Sigmoid colon (tissue), 7 donors: ENCODE measurements around the gene GPATCH4. TPM values are rescaled to one million over a fixed set of nuclear protein-coding genes. Genes with fewer than 3 reads are reported as not detected.

ENCODE experiments used
- DNase-seq: peaks from one replicate; pipeline ENCODE4 v3.0.0-alpha.2; 2019
- H3K27ac ChIP-seq, 4 donors: fragments of 200-600 bp; sonication (generic); one replicate each; pipeline ENCODE4 v1.5.1; 2016 to 2019; ENCODE audit warnings: mild to moderate bottlenecking in 1 of 4
- H3K27me3 ChIP-seq, 3 donors: fragments of 200-600 bp; sonication (generic); one replicate each; pipeline ENCODE4 v1.5.1; 2019; ENCODE audit warnings: mild to moderate bottlenecking in 1 of 3
- H3K36me3 ChIP-seq, 4 donors: fragments of 200-600 bp; sonication (generic); one replicate each; pipeline ENCODE4 v1.5.1; 2016 to 2019
- H3K4me1 ChIP-seq, 4 donors: fragments of 200-600 bp; sonication (generic); one replicate each; pipeline ENCODE4 v1.5.1; 2017 to 2019
- H3K4me3 ChIP-seq, 4 donors: fragments of 200-600 bp; sonication (generic); one replicate each; pipeline ENCODE4 v1.5.1; 2017 to 2019; ENCODE audit warnings: mild to moderate bottlenecking in 2 of 4, moderate library complexity in 1 of 4
- H3K9me3 ChIP-seq, 4 donors: fragments of 200-600 bp in 3 of 4; sonication (generic) in 3 of 4; one replicate each; pipeline versions ENCODE4 v1.5.1 to v1.6.1; 2013 to 2019
- CTCF ChIP-seq, 4 experiments: fragments of 450-650 bp in 3 of 4; fragments of 200-600 bp in 1 of 4; IDR thresholded peaks; one replicate each; pipeline ENCODE4 v1.5.1; 2016 to 2019; ENCODE audit warnings: antibody characterized with exemption in 4 of 4, mild to moderate bottlenecking in 3 of 4, moderate library complexity in 2 of 4
- EP300 ChIP-seq, 4 donors: sonication (generic); formaldehyde crosslinking; IDR thresholded peaks; one replicate each; pipeline ENCODE4 v1.6.1; 2017; ENCODE audit warnings: antibody characterized with exemption in 4 of 4
- POLR2A ChIP-seq, 2 donors: fragments of 450-650 bp; IDR thresholded peaks; one replicate each; pipeline ENCODE4 v1.6.1; 2016; ENCODE audit warnings: antibody characterized with exemption in 2 of 2, mild to moderate bottlenecking in 2 of 2, moderate library complexity in 2 of 2
- POLR2AphosphoS5 ChIP-seq, 4 donors: sonication (generic); formaldehyde crosslinking; IDR thresholded peaks; one replicate each; pipeline ENCODE4 v1.6.1; 2017; ENCODE audit warnings: antibody characterized with exemption in 4 of 4
- WGBS, 2 donors: extraction: QIAGEN DNeasy Blood & Tissue Kit; methylation state at CpG; one replicate each; pipeline ENCODE4 v1.1.7; 2013; 5-methylcytosine and 5-hydroxymethylcytosine counted together
- intact Hi-C: fragments of 100-400 bp; cut with DNase I; formaldehyde crosslinking; loops from one replicate; pipeline ENCODE4 v1.15.1; 2023
- polyA plus RNA-seq, 3 donors: library from polyadenylated mRNA; stranded (reverse); fragments of 200-250 nt; gene quantifications; one replicate each; pipeline ENCODE4 v1.2.3, GENCODE V29; 2013
- total RNA-seq, 4 donors: library from RNA; depleted of rRNA; stranded (reverse); fragments of >200 nt; gene quantifications; one replicate each; pipeline ENCODE4 v1.1.0, GENCODE V29; 2016
- donor health status: healthy with polysubstance abuse.
- donor health status: Bipolar disorder and iron deficiency.
- donor health status: healthy.

Gene GPATCH4
- total and polyA plus RNA-seq, 7 donors: 10.2 to 32.9 (median 17.4) TPM

GRCh38 chr1:156578055-156578454 lies 23.2 kb downstream of the GPATCH4 start:
- DNase-seq: peak; percentile 10
- Histone ChIP-seq H3K9me3 (no peaks in the 10 kb centered on the region), H3K36me3 (no peaks in the 10 kb centered on the region), H3K4me1 (no peaks in the 10 kb centered on the region), H3K27ac (no peak overlapping the region), H3K27me3 (no peaks in the 10 kb centered on the region), H3K4me3 (no peak overlapping the region)
- 50 to 61% methylated on average over 7 of the region's 7 CpGs for WGBS, 2 donors
- intact Hi-C loops: no loop called here
- TF ChIP-seq POLR2AphosphoS5 (IDR thresholded peaks at IDR 0.05): no peak
- no peak for TF ChIP-seq POLR2A (IDR thresholded peaks at IDR 0.05)
- TF ChIP-seq CTCF (IDR thresholded peaks at IDR 0.05): no peak
- TF ChIP-seq EP300 (IDR thresholded peaks at IDR 0.05): no peak

GRCh38 chr1:156577550-156577949 lies 23.7 kb downstream of the GPATCH4 start:
- Histone ChIP-seq H3K27me3 (no peaks in the 10 kb centered on the region), H3K4me1 (peaks cover 0 to 2% (median under 1%) of the 10 kb centered on the region in 4 donors), H3K4me3 (no peak overlapping the region), H3K27ac (no peak overlapping the region), H3K36me3 (no peaks in the 10 kb centered on the region), H3K9me3 (no peaks in the 10 kb centered on the region)
- WGBS, 2 donors: 52 to 80% methylated on average over 3 of the region's 3 CpGs
- TF ChIP-seq EP300 (IDR thresholded peaks at IDR 0.05) (no peak), POLR2A (IDR thresholded peaks at IDR 0.05) (no peak), POLR2AphosphoS5 (IDR thresholded peaks at IDR 0.05) (no peak)
- DNase-seq: peak; percentile 2
- intact Hi-C loops: no loop called here

GRCh38 chr1:156574039-156574633 lies 27.1 kb downstream of the GPATCH4 start:
- WGBS, 2 donors: 63 to 70% methylated on average over 2 of the region's 2 CpGs
- H3K4me3 ChIP-seq: no peak overlapping the region
- intact Hi-C loops: no loop called here

GRCh38 chr1:156572663-156573018 lies 28.6 kb downstream of the GPATCH4 start:
- WGBS, 2 donors: 37 to 40% methylated on average over 10 of the region's 10 CpGs
- H3K27ac ChIP-seq: no peak overlapping the region
- no peaks in the 10 kb centered on the region for H3K36me3 ChIP-seq
- no peaks in the 10 kb centered on the region for H3K9me3 ChIP-seq
- no peak for TF ChIP-seq POLR2AphosphoS5 (IDR thresholded peaks at IDR 0.05)
- no peak for TF ChIP-seq EP300 (IDR thresholded peaks at IDR 0.05)
- no peak for TF ChIP-seq CTCF (IDR thresholded peaks at IDR 0.05)
- TF ChIP-seq POLR2A (IDR thresholded peaks at IDR 0.05): no peak
- intact Hi-C loops: no loop called here
- peaks cover 0 to 6% (median 4%) of the 10 kb centered on the region in 3 donors for H3K27me3 ChIP-seq
- no peak for DNase-seq
- H3K4me3 ChIP-seq: peak overlapping the region in 3 of 4 donors; percentile 37 to 44 (median 43)
- peaks cover 0 to 14% (median 9%) of the 10 kb centered on the region in 4 donors for H3K4me1 ChIP-seq

More at GRCh38 chr1:156574039-156574633, 27.1 kb downstream of the GPATCH4 start:
- peaks cover 0 to 6% (median 4%) of the 10 kb centered on the region in 3 donors for H3K27me3 ChIP-seq
- no peak overlapping the region for H3K27ac ChIP-seq
- H3K4me1 ChIP-seq: peaks cover 0 to 14% (median 9%) of the 10 kb centered on the region in 4 donors
- no peaks in the 10 kb centered on the region for H3K36me3 ChIP-seq
- TF ChIP-seq POLR2AphosphoS5 (IDR thresholded peaks at IDR 0.05) (no peak), CTCF (IDR thresholded peaks at IDR 0.05) (no peak), EP300 (IDR thresholded peaks at IDR 0.05) (no peak), POLR2A (IDR thresholded peaks at IDR 0.05) (no peak)
- DNase-seq: peak; percentile 22
- H3K9me3 ChIP-seq: no peaks in the 10 kb centered on the region

- intact Hi-C loops: no loop called here
- Histone ChIP-seq H3K36me3 (no peaks in the 10 kb centered on the region), H3K9me3 (no peaks in the 10 kb centered on the region), H3K27ac (no peak within 1 kb of the TSS), H3K27me3 (peaks cover 0 to 6% (median 4%) of the 10 kb centered on the region in 3 donors), H3K4me3 (peak within 1 kb of the TSS in 3 of 4 donors; percentile 37 to 44 (median 43)), H3K4me1 (peaks cover 0 to 14% (median 9%) of the 10 kb centered on the region in 4 donors)
- WGBS, 2 donors: 1 to 2% methylated on average over 38 of the region's 38 CpGs
- TF ChIP-seq EP300 (IDR thresholded peaks at IDR 0.05): no peak
- TF ChIP-seq CTCF (IDR thresholded peaks at IDR 0.05): no peak
- no peak for TF ChIP-seq POLR2A (IDR thresholded peaks at IDR 0.05)
- TF ChIP-seq POLR2AphosphoS5 (IDR thresholded peaks at IDR 0.05): peak in 3 of 4 donors; percentile 9 to 56 (median 16)
- DNase-seq: peak; percentile 93
Observed at GRCh38 chr1:156571919-156572662, 29.2 kb downstream of the GPATCH4 start, which contains the start of gene IQGAP3. Gene IQGAP3 (minus strand): TSS chr1:156572565. CDS start chr1:156572529, 36 bp downstream.
